WI38 (cell line): ENCODE measurements around the gene OOSP4B.

Source experiments
- H3K4me3 ChIP-seq: 2 replicates; pipeline ENCODE4 v1.5.1; 2011; ENCODE audit warnings: low read depth, mild to moderate bottlenecking, control low read depth, low read length
- TF ChIP-seq, protein P1 (sequence below): IDR thresholded peaks from 2 replicates; pipeline ENCODE4 v1.5.1; 2012; ENCODE audit warnings: low read depth, mild to moderate bottlenecking, control low read depth, low read length

The OOSP4B gene

DNA sequence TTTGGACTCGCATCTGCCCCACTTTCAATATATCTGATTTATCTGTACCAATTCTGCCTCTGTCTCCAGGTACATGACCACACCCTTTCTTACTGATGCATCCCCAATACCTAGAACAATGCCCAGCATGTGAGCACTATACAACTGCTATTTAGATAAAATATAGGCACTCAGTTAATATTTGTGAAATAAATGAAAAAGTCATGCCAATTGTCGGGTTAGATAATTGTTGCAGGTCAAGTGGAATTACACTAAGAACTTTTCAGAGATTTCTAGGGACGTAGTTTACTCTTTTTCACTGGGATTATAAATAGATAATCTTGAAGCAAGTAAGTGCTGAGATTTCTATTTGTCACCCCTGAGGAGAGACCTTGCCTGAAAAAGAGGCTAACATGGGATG lies 32.6 kb upstream of the OOSP4B start:
- TF ChIP-seq, protein P1, sequence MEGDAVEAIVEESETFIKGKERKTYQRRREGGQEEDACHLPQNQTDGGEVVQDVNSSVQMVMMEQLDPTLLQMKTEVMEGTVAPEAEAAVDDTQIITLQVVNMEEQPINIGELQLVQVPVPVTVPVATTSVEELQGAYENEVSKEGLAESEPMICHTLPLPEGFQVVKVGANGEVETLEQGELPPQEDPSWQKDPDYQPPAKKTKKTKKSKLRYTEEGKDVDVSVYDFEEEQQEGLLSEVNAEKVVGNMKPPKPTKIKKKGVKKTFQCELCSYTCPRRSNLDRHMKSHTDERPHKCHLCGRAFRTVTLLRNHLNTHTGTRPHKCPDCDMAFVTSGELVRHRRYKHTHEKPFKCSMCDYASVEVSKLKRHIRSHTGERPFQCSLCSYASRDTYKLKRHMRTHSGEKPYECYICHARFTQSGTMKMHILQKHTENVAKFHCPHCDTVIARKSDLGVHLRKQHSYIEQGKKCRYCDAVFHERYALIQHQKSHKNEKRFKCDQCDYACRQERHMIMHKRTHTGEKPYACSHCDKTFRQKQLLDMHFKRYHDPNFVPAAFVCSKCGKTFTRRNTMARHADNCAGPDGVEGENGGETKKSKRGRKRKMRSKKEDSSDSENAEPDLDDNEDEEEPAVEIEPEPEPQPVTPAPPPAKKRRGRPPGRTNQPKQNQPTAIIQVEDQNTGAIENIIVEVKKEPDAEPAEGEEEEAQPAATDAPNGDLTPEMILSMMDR = no peak
- H3K4me3 ChIP-seq = no peak overlapping the region

DNA sequence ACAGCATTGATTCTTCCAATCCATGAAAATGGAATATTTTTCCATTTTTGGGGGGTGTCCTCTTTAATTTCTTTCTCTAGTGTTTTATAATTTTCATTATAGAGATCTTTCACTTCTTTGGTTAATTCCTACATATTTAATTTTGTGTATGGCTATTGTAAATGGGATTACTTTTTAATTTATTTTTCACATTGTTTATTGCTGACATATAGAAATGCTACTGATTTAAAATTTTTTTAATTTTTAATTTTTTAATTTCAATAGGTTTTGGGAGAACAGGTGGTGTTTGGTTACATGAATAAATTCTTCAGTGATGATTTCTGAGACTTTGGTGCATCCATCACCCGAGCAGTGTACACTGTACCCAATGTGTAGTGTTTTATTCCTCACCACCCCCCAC lies 26.6 kb upstream of the OOSP4B start:
- H3K4me3 ChIP-seq = no peak overlapping the region
- TF ChIP-seq, protein P1 = no peak

DNA sequence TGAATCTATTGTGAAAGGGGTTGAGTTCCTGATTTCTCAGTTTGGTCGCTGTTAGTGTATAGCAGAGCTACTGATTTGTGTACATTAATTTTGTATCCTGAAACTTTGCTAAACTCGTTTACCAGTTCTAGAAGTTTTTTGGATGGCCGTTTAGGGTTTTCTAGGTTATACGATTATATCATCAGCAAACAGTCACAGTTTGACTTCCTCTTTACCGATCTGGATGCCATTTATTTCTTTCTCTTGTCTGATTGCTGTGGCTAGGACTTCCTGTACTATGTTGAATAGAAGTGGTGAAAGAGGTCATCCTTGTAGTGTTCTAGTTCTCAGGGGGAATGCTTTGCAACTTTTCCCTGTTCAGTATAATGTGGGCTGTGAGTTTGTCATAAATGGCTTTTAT lies 24.6 kb upstream of the OOSP4B start:
- H3K4me3 ChIP-seq = no peak overlapping the region
- TF ChIP-seq, protein P1 = no peak

DNA sequence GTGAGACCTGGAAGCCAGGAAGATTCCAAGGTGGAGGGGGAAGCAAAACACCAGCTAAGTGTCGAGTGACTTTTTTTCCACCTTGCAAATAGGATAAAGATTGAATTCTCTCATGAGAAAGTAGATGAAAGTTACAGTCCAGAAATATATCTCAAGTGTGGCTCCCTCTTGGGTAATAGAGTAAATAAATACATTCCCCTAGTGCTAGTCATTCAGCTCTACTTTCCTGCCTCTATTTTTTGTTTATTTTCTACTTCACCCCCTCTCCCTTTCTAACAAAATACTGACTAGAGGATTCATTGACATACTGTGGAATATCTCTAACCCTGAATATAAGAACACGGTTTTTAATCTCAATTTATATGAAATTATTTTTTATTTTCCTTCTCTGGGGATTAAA lies 19.2 kb upstream of the OOSP4B start:
- H3K4me3 ChIP-seq = no peak overlapping the region

DNA sequence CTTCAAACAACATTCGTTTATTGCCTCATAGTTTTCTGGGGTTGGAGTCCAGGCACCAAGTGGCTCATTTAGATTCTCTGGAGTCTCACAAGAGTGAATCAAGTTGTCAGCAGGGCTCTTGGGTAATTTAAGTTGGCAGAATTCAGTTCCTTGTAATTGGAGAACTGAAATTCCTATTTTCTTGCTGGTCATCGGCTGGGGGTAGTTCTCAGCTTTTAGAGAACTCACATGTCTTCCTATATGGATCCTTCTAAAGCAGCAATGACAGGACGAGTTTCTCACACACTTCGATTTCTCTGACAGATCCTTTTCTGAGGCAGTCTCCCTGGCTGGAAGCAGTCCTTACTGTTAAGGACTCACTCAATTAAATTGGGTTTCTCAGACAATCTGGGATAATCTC lies 17.3 kb upstream of the OOSP4B start:
- no peak overlapping the region for H3K4me3 ChIP-seq
- TF ChIP-seq, protein P1 = no peak

More for the DNA sequence above, 19.2 kb upstream of the OOSP4B start:
- TF ChIP-seq, protein P1 = no peak

DNA sequence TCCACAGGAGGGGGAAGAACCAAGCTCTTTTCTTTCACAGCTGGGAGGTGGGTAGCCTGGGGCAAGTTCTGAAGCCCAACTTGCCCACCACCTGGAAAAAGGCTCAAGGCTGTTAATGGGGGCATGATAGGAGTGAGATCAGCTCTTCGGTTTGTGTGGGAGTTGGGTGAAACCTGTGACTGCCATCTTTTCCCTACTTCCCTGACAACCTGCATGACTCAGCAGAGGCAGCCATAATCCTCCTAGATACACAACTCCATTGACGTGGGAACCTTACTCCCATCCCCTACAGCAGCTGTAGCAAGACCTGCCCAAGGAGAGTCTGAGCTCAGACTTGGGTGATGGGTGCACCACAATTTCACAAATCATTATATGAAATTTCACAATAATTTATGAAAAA lies 13.3 kb upstream of the OOSP4B start:
- TF ChIP-seq, protein P1 = no peak
- no peak overlapping the region for H3K4me3 ChIP-seq

DNA sequence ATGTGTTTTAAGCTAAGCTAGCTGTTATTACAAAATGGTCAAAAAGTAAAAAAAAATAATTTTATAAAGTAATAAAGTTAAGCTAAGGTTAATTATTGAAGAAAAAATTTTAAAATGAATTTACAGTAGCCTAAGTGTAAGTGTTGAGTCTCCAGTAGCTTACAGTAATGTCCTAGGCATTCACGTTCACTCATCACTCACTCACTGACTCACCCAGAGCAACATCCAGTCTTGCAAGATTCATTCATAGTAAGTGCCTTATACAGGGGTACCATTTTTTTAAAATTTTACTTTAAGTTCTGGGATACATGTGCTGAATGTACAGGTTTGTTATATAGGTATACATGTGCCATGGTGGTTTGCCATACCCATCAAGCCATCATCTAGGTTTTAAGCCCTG lies 11.6 kb upstream of the OOSP4B start:
- TF ChIP-seq, protein P1 = no peak
- H3K4me3 ChIP-seq = no peak overlapping the region
